NCI-H1417 treated with DMSO at 0.1 percent for 48 hours (cell line): ENCODE results near the gene CRX.
"Not testable (repeated sequence)": the region's sequence is repeated elsewhere in the genome, so short reads cannot be mapped to it uniquely, and the experiment has no call there.

Experiments
- DNase-seq: peaks from one replicate; lab custom pipeline; 2025; lab: John Stamatoyannopoulos, UW

Gene CRX

DNA sequence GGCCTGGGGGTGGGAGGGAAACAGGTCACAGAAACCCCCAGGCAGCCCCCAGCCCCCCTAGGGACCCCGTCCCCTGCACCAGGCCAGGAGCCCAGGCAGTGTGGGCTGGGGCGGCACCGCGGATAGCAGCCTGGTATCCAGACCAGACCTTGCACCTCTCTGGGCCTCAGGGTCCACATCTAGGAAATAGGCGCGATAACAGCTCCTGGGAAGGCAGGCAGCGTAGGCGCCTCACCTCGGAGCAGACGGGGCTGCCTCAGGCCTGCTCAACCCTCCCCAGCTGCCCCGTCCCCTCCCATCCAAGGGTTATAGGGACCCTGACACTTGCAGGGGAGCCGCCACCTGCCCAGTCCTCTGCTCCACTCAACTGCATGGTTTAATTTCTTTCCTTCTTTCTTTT lies 18.1 kb upstream of the CRX start:
- DNase-seq: not testable (repeated sequence)

DNA sequence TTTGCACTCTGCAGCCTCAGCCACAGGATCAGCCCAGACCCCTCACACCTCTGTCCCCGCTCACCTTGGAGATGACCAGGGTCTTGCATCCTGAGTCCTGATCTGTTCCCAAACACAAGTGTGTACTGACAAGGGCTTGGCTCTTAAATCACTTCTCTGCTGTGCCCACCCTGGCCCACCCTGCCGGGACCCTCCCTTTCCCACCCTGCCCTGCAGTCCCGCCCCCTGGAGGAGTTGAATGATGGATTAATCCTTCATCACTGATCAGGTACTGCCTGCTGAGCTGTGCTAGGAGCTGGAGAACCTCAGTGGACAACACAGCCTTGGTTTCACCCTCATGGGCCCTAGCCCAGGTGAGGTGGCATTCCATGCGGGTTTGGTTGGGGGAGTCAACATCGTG lies 17.3 kb upstream of the CRX start, which contains the start of gene TPRX1:
Gene TPRX1, minus strand, starts transcription at position 101 of the 400 bp plus-strand sequence. Its CDS starts 12 bp downstream, at position 89.
- not testable (repeated sequence) for DNase-seq

DNA sequence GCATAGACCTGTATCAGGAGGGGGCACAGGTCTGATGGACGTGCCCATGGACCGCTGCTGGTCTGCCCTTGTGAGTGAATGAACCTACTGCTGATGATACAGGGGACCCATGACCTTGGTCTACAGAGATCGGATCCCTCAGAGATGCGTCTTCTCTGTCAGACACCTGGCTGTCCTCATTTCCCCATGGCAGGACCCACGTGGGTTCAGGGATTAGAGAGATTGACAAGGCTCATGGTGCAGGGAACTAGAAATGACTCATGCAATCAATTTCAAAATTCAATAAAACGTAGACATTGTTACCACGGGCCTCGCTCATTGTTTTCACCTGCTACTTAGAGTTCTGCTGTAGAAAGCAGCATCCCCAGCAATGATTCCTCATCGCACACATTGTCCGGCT lies 16.4 kb upstream of the CRX start:
- DNase-seq: no peak

DNA sequence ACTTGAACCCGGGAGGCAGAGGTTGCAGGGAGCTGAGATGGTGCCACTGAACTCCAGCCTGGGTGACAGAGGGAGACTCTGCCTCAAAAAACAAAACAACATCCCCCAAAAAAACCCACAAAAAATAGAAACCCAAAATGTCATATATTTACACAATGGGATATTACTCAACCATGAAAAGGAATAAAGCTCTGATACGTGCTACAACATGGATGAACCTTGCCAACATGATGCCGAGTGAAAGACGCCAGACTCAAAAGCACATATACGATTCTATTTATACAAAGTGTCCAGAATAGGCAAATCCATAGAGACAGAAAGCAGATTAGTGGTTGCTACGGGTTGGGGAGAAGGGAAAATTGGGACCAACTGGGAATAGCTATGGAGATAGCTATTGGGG lies 15.3 kb upstream of the CRX start:
- DNase-seq: no peak

DNA sequence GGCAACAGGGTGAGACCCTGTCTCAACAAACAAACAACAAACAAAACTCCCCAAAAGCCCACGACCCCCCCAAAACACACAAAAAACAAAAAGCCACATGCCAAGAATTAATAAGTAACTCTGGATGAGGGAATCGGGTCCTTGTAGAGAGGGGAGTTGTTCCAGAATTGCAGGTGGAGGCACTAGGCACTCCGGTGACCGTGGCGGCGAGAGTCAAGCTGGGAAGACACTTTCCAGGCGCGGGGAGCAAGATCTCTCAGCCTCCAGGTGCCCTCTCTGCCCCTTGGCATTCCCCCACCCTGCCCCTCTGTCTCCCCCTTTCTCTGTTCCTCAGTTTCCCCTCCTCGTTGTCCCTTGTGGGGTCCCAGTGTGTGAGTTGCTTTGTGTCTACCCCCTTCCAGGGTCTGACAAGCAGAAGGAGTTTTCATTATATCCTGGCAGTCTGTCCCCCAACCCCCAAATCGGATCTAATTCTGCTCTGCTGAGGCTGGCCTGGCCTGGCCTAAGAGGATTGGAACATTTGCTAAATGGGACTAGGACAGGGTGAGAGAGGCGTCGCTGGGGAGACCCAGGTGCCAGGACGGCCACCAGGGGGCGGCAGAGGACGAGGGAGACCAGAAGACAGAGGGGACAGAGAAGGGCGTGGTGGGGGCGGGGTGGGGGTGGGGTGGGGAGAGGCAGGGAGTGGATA lies 8.3 kb upstream of the CRX start:
- DNase-seq: no peak

DNA sequence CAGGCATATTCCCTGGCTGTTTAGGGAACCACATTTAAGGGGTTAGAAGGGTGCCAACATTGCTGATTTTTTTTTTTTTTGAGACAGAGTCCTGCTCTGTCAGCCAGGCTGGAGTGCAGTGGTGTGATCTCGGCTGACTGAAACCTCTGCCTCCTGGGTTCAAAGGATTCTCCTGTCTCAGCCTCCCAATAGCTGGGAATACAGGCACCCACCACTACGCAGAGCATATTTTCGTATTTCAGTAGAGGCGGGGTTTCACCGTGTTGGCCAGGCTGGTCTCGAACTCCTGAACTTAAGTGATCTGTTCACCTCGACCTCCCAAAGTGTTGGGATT lies 7.8 kb upstream of the CRX start:
- no peak for DNase-seq

DNA sequence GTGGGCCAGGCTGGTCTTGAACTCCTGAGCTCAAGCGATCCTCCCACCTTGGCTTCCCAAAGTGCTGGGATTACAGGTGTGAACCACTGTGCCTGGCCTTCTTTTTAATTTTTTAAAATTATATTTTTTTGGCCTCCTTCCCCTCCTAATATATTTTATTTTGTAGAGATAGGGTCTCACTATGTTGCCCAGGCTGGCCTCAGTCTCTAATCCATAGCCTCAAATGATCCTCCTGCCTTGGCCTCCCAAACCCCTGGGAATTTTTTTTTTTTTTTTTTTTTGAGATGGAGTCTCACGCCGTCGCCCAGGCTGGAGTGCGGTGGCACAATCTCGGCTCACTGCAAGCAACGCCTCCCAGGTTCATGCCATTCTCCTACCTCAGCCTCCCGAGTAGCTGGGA lies 5.5 kb upstream of the CRX start:
- DNase-seq: not testable (repeated sequence)

DNA sequence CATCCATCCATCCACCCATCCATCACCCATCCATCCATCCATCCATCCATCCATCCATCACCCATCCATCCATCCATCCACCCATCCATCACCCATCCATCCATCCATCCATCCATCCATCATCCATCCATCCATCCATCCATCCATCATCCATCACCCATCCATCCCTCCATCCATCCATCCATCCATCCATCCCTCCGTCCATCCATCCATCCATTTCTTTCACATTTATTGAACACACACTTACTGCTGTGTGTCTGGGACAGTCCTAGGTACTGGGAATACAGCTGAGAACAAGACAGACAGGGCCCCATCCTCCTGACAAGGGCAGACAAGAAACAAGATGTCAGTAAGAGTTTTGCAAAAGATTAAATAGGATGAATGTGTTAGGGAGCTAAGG lies 3.5 kb upstream of the CRX start:
- not testable (repeated sequence) for DNase-seq

DNA sequence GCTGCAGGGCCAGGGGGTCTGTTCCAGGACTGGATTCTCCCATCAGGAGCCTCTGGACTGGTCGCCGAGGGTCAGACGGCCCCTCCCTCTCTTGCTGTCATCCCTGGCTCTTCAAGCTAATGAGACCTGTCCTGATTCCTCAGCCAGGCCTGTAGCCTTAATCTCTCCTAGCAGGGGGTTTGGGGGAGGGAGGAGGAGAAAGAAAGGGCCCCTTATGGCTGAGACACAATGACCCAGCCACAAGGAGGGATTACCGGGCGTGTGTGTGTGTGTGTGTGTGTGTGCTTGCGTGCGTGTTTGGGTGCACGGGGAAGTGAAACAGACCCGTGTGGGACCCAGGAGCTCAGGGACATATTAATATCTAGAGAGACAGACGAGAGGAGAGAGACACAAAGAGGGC lies 1.9 kb upstream of the CRX start:
- no peak for DNase-seq

DNA sequence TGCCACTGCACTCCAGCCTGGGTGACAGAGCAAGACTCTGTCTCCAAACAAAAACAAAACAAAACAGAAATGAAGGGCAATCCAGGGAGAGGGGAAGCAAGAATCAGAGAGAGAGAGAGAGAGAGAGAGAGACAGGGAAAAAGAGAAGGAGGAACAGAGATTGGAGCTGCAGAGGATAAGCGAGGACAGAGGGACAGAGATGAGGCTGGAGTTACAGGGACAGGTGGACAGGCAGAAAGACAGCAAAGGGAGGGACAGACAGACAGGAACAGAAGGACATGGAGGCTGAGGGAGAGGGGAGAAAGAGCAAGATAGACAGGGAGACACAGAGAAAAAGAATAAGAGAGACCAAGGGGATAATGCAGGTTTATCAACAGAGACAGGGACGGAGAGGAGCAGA lies 1.3 kb upstream of the CRX start:
- DNase-seq: no peak

DNA sequence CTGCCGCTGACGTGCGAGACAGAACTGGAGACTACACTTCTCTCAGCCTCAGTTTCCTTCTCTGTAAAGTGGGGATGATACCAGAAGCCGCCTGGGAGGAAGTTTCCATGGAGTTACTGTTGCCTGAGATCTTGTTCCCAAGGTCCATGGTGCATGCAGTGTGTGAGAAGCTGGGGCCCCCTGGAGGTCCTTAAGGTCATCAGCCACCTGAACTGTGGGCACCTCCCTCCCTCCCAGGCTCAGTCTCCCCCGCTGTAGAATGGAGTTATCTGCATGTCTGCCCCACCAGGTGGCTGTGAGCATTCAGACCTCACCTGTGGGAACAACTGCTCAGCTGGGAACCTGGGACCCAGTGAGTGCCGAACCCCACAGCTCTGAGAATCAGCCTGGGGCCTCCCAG lies 2.7 kb downstream of the CRX start:
- no peak for DNase-seq

DNA sequence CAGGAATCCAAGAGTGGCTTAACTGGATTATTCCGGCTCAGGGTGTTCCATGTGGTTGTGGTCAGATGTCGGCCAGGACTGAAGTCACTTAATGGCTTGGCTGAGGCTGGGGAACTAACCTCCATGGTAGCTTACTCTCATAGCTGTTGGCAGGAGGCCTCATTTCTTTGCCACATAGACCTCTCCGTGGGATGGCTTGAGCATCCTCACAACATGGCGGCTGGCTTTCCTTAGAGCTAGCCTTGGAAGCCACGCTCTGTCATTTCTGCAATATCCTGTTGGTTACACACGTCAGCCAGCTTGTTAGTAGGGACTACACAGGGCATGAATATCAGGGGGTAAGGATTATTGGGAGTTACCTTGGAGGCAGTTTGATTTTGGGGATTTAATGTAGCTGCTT lies 5.1 kb downstream of the CRX start:
- DNase-seq: no peak

DNA sequence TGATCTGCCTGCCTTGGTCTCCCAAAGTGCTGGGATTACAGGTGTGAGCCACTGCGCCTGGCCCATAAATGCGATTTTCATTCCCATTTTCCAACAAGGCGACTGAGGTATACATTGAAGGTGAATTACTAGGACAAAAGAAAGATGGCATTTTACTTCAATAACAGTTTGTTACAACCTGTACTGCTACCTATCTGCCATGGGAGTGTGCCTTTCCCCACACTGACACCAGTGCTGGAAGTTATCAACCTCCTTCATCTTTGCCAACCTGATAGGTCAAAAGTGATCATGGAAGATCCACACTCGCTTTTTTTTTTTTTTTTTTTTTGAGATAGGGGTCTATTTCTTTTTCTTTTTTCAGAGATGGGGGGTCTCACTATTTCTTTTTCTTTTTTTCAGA lies 11.0 kb downstream of the CRX start:
- no peak for DNase-seq

DNA sequence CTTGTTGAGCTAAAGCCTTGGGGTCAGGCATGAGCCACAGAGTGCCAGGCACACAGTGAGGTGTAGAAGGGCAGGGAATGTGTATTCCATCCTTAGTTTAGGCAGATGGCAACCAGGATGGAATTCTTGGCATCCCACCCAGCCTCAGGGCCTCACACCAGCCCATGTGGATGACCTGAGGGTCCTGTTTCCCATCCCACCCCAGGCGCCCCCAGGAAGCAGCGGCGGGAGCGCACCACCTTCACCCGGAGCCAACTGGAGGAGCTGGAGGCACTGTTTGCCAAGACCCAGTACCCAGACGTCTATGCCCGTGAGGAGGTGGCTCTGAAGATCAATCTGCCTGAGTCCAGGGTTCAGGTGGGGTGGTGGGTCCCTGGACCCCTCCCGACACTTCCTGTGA lies 14.3 kb downstream of the CRX start:
- DNase-seq: no peak

DNA sequence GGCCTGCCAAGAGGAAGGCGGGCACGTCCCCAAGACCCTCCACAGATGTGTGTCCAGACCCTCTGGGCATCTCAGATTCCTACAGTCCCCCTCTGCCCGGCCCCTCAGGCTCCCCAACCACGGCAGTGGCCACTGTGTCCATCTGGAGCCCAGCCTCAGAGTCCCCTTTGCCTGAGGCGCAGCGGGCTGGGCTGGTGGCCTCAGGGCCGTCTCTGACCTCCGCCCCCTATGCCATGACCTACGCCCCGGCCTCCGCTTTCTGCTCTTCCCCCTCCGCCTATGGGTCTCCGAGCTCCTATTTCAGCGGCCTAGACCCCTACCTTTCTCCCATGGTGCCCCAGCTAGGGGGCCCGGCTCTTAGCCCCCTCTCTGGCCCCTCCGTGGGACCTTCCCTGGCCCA lies 17.7 kb downstream of the CRX start:
- no peak for DNase-seq

DNA sequence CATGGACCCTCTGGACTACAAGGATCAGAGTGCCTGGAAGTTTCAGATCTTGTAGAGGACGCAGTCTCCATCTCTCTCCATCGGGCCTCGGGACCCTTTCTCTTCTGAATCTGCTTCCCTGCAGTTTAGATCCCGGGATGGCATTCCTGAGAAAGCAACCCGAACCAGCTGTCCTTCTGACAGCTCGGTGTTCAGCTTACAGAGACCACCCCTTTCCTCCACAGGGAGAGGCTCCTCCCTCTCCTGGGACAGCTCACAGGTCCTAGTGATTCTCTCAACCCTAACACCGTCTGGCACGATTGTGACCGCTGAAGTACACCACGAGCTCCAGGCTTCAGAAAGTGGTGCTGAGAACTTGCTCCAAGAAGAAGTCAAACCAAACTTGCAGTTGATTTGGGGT lies 18.2 kb downstream of the CRX start:
- DNase-seq: no peak

DNA sequence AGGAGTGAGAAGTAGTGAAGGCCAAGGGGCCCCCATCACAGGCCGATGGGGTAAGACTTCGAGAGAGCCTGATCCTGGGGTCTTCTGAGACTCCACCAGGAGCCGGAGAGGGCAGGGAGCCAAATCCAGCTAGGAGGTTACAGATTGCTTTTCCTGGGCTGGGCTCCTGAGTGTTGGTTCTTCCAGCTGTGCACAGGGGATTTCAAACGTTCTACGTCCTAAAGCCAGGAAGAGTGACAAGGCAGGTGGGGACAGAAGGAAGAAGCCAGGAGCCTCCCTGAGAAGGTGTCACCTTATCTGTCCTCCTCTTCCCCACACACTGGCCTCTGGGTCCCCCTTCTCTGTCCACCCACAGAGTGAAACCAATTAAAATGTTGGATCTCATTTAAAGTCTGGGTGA lies 21.2 kb downstream of the CRX start:
- DNase-seq: no peak

DNA sequence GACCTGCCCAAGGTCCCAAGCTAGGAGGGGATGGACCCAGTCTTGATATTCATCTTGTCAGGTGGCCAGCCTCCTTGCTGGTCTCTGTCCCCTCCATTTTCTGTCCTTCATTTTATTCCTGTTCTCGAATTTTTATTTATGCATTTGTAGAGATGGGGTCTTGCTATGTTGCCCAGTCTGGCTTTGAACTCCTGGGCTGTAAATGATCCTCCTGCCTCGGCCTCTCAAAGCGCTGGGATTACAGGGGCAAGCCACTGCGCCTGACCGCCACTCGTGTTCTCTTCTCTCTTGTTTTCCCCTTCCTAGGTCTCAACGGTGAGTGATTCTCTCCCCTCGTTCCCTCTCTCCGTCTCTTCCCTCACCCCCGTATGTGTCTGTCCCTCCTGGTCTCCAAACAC lies 26.7 kb downstream of the CRX start:
- DNase-seq: no peak

DNA sequence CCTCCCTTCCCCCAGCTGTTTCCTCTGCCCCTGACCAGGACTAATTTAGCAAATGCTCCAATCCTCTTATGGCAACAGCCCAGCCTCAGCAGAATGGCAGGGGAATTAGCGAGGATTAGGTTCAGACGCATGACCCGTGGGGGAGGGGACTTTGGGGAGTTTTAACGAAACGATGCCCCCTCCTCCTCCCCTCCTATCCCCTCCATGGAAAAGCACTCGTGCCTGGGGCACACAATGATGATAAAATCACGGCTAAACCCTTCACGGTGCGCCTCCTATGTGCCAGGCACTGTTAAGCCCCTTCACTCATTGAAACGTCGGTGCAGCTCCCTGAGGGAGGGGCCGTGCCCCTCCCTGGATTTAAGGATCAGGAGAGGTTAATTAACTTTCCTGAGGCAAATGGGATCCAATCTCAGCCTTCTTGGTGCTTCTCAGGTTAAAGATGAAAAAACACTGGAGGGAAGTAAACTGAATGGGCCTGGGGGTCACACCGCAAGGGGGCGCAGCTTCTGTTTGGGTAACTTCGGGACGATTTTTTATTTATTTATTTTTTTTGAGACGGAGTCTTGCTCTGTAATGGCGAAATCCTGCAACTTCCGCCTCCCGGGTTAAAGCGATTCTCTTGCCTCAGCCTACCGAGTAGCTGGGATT lies 27.2 kb downstream of the CRX start:
- DNase-seq: no peak

DNA sequence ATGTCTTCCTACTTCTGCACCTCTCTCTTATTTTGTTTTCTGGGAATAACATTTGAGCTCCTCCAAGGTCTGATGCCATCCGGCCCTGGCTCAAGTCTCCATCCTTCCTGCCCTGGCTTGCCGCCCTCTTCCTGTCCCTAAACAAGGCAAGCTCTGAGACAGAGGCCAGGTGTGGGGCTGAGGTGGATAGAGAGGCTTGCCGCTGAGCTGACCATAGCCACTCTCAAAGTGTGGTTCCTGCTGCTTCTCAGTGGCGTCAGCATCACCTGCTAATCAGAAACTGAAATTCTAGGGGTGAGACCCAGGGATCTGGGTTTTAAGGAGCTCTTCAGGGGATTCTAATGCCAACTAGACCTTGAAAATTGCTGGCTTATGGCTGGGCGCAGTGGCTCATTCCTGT lies 31.3 kb downstream of the CRX start:
- no peak for DNase-seq

DNA sequence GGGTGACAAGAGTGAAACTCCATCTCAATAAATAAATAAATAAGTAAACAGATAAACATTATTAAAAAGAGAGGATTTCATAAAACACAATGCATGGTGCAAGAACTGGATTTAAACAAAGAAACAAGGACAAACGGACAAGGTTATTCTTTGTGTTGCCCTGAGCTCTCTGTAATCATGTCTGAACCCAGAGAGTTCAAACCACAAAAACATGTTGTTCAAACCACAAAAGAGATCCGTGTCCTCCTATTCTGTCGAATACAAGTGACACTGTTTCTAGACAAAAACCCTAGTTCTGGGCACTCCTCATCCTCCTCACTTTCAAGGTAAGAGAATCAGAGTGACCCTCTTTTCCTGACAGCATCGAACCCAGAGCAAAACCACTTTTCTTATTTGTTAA lies 32.7 kb downstream of the CRX start:
- DNase-seq: no peak

DNA sequence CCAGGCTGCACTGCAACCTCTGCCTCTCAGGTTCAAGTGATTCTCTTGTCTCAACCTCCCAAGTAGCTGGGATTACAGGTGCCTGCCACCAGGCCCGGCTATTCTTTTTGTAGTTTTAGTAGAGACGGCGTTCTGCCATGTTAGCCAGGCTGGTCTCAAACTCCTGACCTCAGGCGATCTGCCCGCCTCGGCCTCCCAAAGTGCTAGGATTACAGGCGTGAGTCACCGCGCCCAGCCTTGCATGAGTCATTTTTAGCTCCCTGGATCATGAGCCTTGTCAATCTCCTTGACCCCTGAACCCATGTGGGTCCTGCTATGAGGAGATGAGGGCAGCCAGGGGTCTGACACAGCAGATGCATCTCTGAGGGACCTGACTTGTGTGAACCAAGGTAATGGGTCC lies 36.5 kb downstream of the CRX start:
- not testable (repeated sequence) for DNase-seq

DNA sequence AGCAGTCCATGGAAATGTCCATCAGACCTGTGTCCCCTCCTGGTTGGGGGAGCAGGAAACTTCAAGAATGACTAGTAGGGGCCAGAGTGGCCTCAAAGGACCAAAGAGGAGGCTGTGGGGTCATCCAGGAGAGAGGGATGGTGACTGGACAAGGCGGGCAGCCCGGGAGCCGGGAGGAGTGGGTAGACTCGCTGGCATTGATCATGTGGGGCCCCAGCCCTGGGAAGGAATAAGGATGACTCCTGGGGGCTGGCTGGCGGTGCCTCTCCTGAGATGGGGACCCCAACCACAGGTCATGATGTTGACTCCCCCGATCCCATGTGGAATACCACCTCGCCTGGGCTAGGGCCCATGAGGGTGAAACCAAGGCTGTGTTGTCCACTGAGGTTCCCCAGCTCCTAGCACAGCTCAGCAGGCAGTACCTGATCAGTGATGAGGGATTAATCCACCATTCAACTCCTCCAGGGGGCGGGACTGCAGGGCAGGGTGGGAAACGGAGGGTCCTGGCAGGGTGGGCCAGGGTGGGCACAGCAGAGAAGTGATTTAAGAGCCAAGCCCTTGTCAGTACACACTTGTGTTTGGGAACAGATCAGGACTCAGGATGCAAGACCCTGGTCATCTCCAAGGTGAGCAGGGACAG lies 37.0 kb downstream of the CRX start, which contains the start of gene TPRX2:
Gene TPRX2, plus strand, starts transcription at position 590 of the 640 bp plus-strand sequence. Its CDS starts 12 bp downstream, at position 602.
- not testable (repeated sequence) for DNase-seq
